H9 (cell line): ENCODE measurements around the gene TP53BP2. TPM values are rescaled to one million over a fixed set of nuclear protein-coding genes. Genes with fewer than 3 reads are reported as not detected.

Experiments
- DNase-seq: peaks from one replicate; pipeline ENCODE4 v3.0.0-alpha.2; 2017
- H2AFZ ChIP-seq: one replicate; pipeline ENCODE4 v1.6.1; 2013; ENCODE audit warnings: mild to moderate bottlenecking, low read length, control low read depth, moderate library complexity
- H2AK5ac ChIP-seq: 2 replicates; pipeline ENCODE4 v1.6.1; 2013; ENCODE audit warnings: low read length, control low read depth, mixed read lengths; ENCODE audit not compliant: insufficient read length
- H2BK120ac ChIP-seq: one replicate; pipeline ENCODE4 v1.6.1; 2013; ENCODE audit warnings: low read depth, mild to moderate bottlenecking, low read length, control low read depth, inconsistent platforms; ENCODE audit not compliant: poor library complexity, severe bottlenecking
- H2BK12ac ChIP-seq: 2 replicates; pipeline ENCODE4 v1.6.1; 2013; ENCODE audit warnings: low read length, control low read depth, mixed read lengths, low read depth; ENCODE audit not compliant: insufficient read length
- H2BK15ac ChIP-seq: 2 replicates; pipeline ENCODE4 v1.6.1; 2013; ENCODE audit warnings: low read depth, low read length, control low read depth
- H2BK20ac ChIP-seq: one replicate; pipeline ENCODE4 v1.6.1; 2013; ENCODE audit warnings: low read depth, mild to moderate bottlenecking, low read length, control low read depth, inconsistent platforms; ENCODE audit not compliant: poor library complexity, severe bottlenecking
- H2BK5ac ChIP-seq: 2 replicates; pipeline ENCODE4 v1.6.1; 2013; ENCODE audit warnings: low read length, control low read depth, mixed read lengths; ENCODE audit not compliant: insufficient read length
- H3K14ac ChIP-seq: 2 replicates; pipeline ENCODE4 v1.6.1; 2013; ENCODE audit warnings: low read length, control low read depth; ENCODE audit not compliant: insufficient read depth
- H3K18ac ChIP-seq: 2 replicates; pipeline ENCODE4 v1.6.1; 2013; ENCODE audit warnings: low read depth, mild to moderate bottlenecking, mixed read lengths, low read length, control low read depth; ENCODE audit not compliant: insufficient read length
- H3K23ac ChIP-seq: 2 replicates; pipeline ENCODE4 v1.6.1; 2013; ENCODE audit warnings: low read length, control low read depth, mixed read lengths, low read depth; ENCODE audit not compliant: insufficient read length
- H3K23me2 ChIP-seq: 2 replicates; pipeline ENCODE4 v1.6.1; 2013; ENCODE audit warnings: low read depth, mild to moderate bottlenecking, mixed read lengths, low read length, control low read depth; ENCODE audit not compliant: insufficient read length, poor library complexity, severe bottlenecking
- H3K27ac ChIP-seq: 2 replicates; pipeline ENCODE4 v1.5.1; 2013; ENCODE audit warnings: low read length, control low read depth, mixed read lengths, low read depth; ENCODE audit not compliant: insufficient read length
- H3K27me3 ChIP-seq: 2 replicates; pipeline ENCODE4 v1.6.1; 2013; ENCODE audit warnings: low read length, control low read depth, inconsistent platforms; ENCODE audit not compliant: insufficient read depth
- H3K4ac ChIP-seq: 2 replicates; pipeline ENCODE4 v1.6.1; 2013; ENCODE audit warnings: low read depth, mild to moderate bottlenecking, control low read depth, inconsistent platforms, low read length, moderate library complexity
- H3K4me1 ChIP-seq: 2 replicates; pipeline ENCODE4 v1.6.1; 2013; ENCODE audit warnings: low read length, control low read depth, inconsistent platforms; ENCODE audit not compliant: insufficient read depth
- H3K4me2 ChIP-seq: 2 replicates; pipeline ENCODE4 v1.6.1; 2013; ENCODE audit warnings: low read length, control low read depth, mixed read lengths; ENCODE audit not compliant: insufficient read length, insufficient read depth
- H3K56ac ChIP-seq: 2 replicates; pipeline ENCODE4 v1.6.1; 2013; ENCODE audit warnings: low read depth, mild to moderate bottlenecking, mixed read lengths, low read length, control low read depth; ENCODE audit not compliant: insufficient read length
- H3K79me1 ChIP-seq: 2 replicates; pipeline ENCODE4 v1.6.1; 2013; ENCODE audit warnings: low read depth, mild to moderate bottlenecking, moderate library complexity, low read length, control low read depth, inconsistent platforms; ENCODE audit not compliant: insufficient read depth, poor library complexity, severe bottlenecking
- H3K79me2 ChIP-seq: 2 replicates; pipeline ENCODE4 v1.6.1; 2013; ENCODE audit warnings: low read length, control low read depth, inconsistent platforms; ENCODE audit not compliant: insufficient read depth
- H3K9ac ChIP-seq: 2 replicates; pipeline ENCODE4 v1.6.1; 2013; ENCODE audit warnings: low read length, control low read depth, mixed read lengths; ENCODE audit not compliant: insufficient read length; ENCODE audit errors: extremely low read depth
- H3K9me3 ChIP-seq: one replicate; pipeline ENCODE4 v1.6.1; 2013; ENCODE audit warnings: low read depth, low read length, inconsistent platforms; ENCODE audit not compliant: control insufficient read depth
- H3T11ph ChIP-seq: one replicate; pipeline ENCODE4 v1.6.1; 2013; ENCODE audit warnings: mild to moderate bottlenecking, low read length, control low read depth, inconsistent platforms
- H4K20me1 ChIP-seq: one replicate; pipeline ENCODE4 v1.6.1; 2013; ENCODE audit not compliant: control insufficient read depth, insufficient read length, insufficient read depth
- H4K5ac ChIP-seq: 2 replicates; pipeline ENCODE4 v1.6.1; 2013; ENCODE audit warnings: low read depth, mild to moderate bottlenecking, mixed read lengths, low read length, control low read depth; ENCODE audit not compliant: insufficient read length
- H4K8ac ChIP-seq: replicated peaks from 2 replicates; pipeline ENCODE4 v1.6.1; 2013; ENCODE audit warnings: low read length, control low read depth, mixed read lengths, low read depth; ENCODE audit not compliant: insufficient read length
- H4K91ac ChIP-seq: 2 replicates; pipeline ENCODE4 v1.6.1; 2013; ENCODE audit warnings: low read depth, mild to moderate bottlenecking, moderate library complexity, mixed read lengths, low read length, control low read depth; ENCODE audit not compliant: insufficient read length
- H3K27ac Mint-ChIP-seq, 3 experiments: 2 replicates in 2 of 3; 3 replicates in 1 of 3; pipeline ENCODE4 v1.8.0; 2020 to 2021; ENCODE audit warnings: mixed read lengths in 3 of 3, mild to moderate bottlenecking in 1 of 3, moderate library complexity in 1 of 3
- H3K27me3 Mint-ChIP-seq: 2 replicates; pipeline ENCODE4 v1.8.0; 2021; ENCODE audit warnings: low read depth, mild to moderate bottlenecking, moderate library complexity, mixed read lengths
- H3K36me3 Mint-ChIP-seq, 3 experiments: 2 replicates in 2 of 3; 3 replicates in 1 of 3; pipeline ENCODE4 v1.8.0; 2020 to 2021; ENCODE audit warnings: low read depth in 3 of 3, mixed read lengths in 3 of 3; ENCODE audit not compliant: insufficient read depth in 1 of 3
- H3K4me1 Mint-ChIP-seq, 2 experiments: 2 replicates each; pipeline ENCODE4 v1.8.0; 2020; ENCODE audit warnings: mixed read lengths in 2 of 2
- H3K4me3 Mint-ChIP-seq, 2 experiments: 2 replicates in 1 of 2; 3 replicates in 1 of 2; pipeline ENCODE4 v1.8.0; 2020 to 2021; ENCODE audit warnings: mild to moderate bottlenecking in 2 of 2, mixed read lengths in 2 of 2, moderate library complexity in 1 of 2
- H3K9me3 Mint-ChIP-seq, 2 experiments: 2 replicates in 1 of 2; 3 replicates in 1 of 2; pipeline ENCODE4 v1.8.0; 2020; ENCODE audit warnings: mild to moderate bottlenecking in 2 of 2, mixed read lengths in 2 of 2, moderate library complexity in 1 of 2
- CTCF ChIP-seq: fragments of 200-600 bp; sonication (generic); conservative IDR thresholded peaks from 3 replicates; pipeline ENCODE4 v1.8.0; 2021; ENCODE audit warnings: antibody characterized with exemption, mild to moderate bottlenecking
- WGBS: extraction: QIAGEN DNeasy Blood & Tissue Kit; methylation state at CpG from one replicate; pipeline ENCODE4 v1.1.7; 2013; ENCODE audit warnings: missing lambda C conversion rate, low lambda C conversion rate, mixed read lengths; ENCODE audit not compliant: insufficient read length; ENCODE audit errors: extremely low coverage; 5-methylcytosine and 5-hydroxymethylcytosine counted together
- total RNA-seq: library from RNA; stranded (reverse); gene quantifications from 2 replicates; pipeline ENCODE4 v1.2.1, GENCODE V29; 2021

The TP53BP2 gene
- total RNA-seq, 1 experiment from 2014 or later: 49.7 TPM

DNA sequence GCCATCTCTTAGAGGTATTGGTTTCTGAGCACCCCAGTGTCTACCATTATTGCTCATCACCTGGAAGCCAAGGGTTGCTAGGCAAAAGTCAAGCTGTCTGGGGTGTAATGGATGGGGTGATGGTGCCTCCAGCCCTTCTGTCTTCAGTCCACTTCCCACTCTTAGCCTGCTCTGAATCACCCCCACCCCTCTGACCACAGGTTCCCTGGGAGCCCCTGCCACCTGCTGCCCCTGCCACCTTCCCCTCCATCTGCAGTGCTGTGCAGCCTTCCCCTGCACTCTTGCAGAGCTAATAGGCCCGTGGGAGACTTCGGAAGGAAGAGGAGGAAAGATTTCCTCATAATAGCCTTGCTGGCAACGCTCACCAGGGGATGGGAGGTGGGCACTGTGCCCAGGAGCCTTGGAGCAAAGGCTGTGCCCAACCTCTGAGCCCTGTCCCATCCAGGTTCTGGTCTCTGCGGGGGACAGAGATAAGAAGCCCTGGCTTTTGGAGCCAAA lies 97.9 kb downstream of the TP53BP2 start:
- Histone ChIP-seq H3K27ac (no peak overlapping the region), H3K14ac (no peak overlapping the region), H4K20me1 (no peaks in the 10 kb centered on the region)

More for the DNA sequence above, 97.9 kb downstream of the TP53BP2 start:
- Mint-ChIP-seq H3K27me3 (peaks cover 24% of the 10 kb centered on the region), H3K36me3 (peaks cover 2 to 24% (median 20%) of the 10 kb centered on the region in 3 experiments; a peak in 6 of 7 replicates), H3K4me3 (peak overlapping the region; percentile 79 to 87; a peak in 3 of 5 replicates), H3K4me1 (peaks cover 12 to 14% of the 10 kb centered on the region in 2 experiments), H3K9me3 (no peaks in the 10 kb centered on the region), H3K27ac (no peak overlapping the region)
- H2BK5ac ChIP-seq: no peak overlapping the region
- no peak overlapping the region for H4K8ac ChIP-seq
- H2AFZ ChIP-seq: no peak overlapping the region
- no CpG with 5 or more reads among the region's 4 CpGs for WGBS
- H3K9ac ChIP-seq: no peak overlapping the region
- H2BK20ac ChIP-seq: no peak overlapping the region
- no peak overlapping the region for H2BK15ac ChIP-seq
- no peak overlapping the region for H3T11ph ChIP-seq
- no peak overlapping the region for H4K5ac ChIP-seq
- no peaks in the 10 kb centered on the region for H3K79me2 ChIP-seq
- H2BK12ac ChIP-seq: no peak overlapping the region
- peaks cover 14% of the 10 kb centered on the region; the same call in 1 of the 2 replicates for H3K27me3 ChIP-seq
- no peak for TF ChIP-seq CTCF
- no peak overlapping the region for H4K91ac ChIP-seq
- peaks cover 7% of the 10 kb centered on the region for H3K23me2 ChIP-seq
- no peak overlapping the region for H2AK5ac ChIP-seq
- peaks cover 5% of the 10 kb centered on the region; the same call in 1 of the 2 replicates for H3K4me1 ChIP-seq
- no peak overlapping the region for H3K23ac ChIP-seq
- H3K56ac ChIP-seq: no peak overlapping the region
- no peaks in the 10 kb centered on the region for H3K9me3 ChIP-seq
- no peak for DNase-seq
- no peak overlapping the region for H2BK120ac ChIP-seq
- H3K79me1 ChIP-seq: no peaks in the 10 kb centered on the region
- H3K4ac ChIP-seq: no peak overlapping the region
- H3K18ac ChIP-seq: no peak overlapping the region
- peak overlapping the region; percentile 82 for H3K4me2 ChIP-seq
